Effector memory CD8-positive, alpha-beta T cell (primary cell): ENCODE data around the gene SND1.

Experiments
- ATAC-seq: fragments of 150-1000 bp; cut with Tn5 transposase; replicated peaks from 2 replicates; pipeline ENCODE4 v1.10.0; 2021; ENCODE audit warnings: mild to moderate bottlenecking, moderate library complexity
- DNase-seq, 3 experiments: peaks; one replicate each; pipeline ENCODE4 v3.0.0; 2021
- H3K27ac Mint-ChIP-seq, 2 donors: one replicate each; pipeline ENCODE4 v1.8.0; 2022; ENCODE audit warnings: mild to moderate bottlenecking in 2 of 2, mixed read lengths in 2 of 2, moderate library complexity in 2 of 2
- H3K27me3 Mint-ChIP-seq, 2 donors: one replicate each; pipeline ENCODE4 v1.8.0; 2022; ENCODE audit warnings: mixed read lengths in 2 of 2
- H3K36me3 Mint-ChIP-seq: one replicate; pipeline ENCODE4 v1.8.0; 2022; ENCODE audit warnings: mild to moderate bottlenecking, moderate library complexity, mixed read lengths; ENCODE audit not compliant: insufficient read depth
- H3K4me1 Mint-ChIP-seq, 2 donors: one replicate each; pipeline ENCODE4 v1.8.0; 2022; ENCODE audit warnings: low read depth in 2 of 2, mixed read lengths in 2 of 2
- H3K4me3 Mint-ChIP-seq, 2 donors: one replicate each; pipeline ENCODE4 v1.8.0; 2022; ENCODE audit warnings: mild to moderate bottlenecking in 2 of 2, mixed read lengths in 2 of 2, moderate library complexity in 2 of 2
- H3K9me3 Mint-ChIP-seq, 2 donors: one replicate each; pipeline ENCODE4 v1.8.0; 2022; ENCODE audit warnings: mixed read lengths in 2 of 2

SND1 gene

GRCh38 chr7:127862525-127862924, 210.5 kb downstream of the SND1 start:
- H3K27ac Mint-ChIP-seq: no peak overlapping the region
- peaks cover 44 to 52% of the 10 kb centered on the region in 2 donors for H3K4me1 Mint-ChIP-seq
- DNase-seq (no peak), ATAC-seq (no peak)
- no peak overlapping the region for H3K4me3 Mint-ChIP-seq
- H3K9me3 Mint-ChIP-seq: no peaks in the 10 kb centered on the region
- H3K27me3 Mint-ChIP-seq: peaks cover 0 to 5% of the 10 kb centered on the region in 2 donors
- peaks cover 3% of the 10 kb centered on the region for H3K36me3 Mint-ChIP-seq

- peaks cover 42 to 53% of the 10 kb centered on the region in 2 donors for H3K4me1 Mint-ChIP-seq
- no peak for ATAC-seq
- H3K4me3 Mint-ChIP-seq: no peak overlapping the region
- H3K36me3 Mint-ChIP-seq: peaks cover 3% of the 10 kb centered on the region
- no peak overlapping the region for H3K27ac Mint-ChIP-seq
- peaks cover 0 to 5% of the 10 kb centered on the region in 2 donors for H3K27me3 Mint-ChIP-seq
- no peaks in the 10 kb centered on the region for H3K9me3 Mint-ChIP-seq
- no peak for DNase-seq
Measured at GRCh38 chr7:127863082-127863481, 211.1 kb downstream of the SND1 start.

- Mint-ChIP-seq H3K27me3 (no peaks in the 10 kb centered on the region), H3K4me3 (peak overlapping the region in 1 of 2 donors; percentile 18), H3K4me1 (peaks cover 26 to 38% of the 10 kb centered on the region in 2 donors), H3K9me3 (no peaks in the 10 kb centered on the region), H3K27ac (no peak overlapping the region), H3K36me3 (no peaks in the 10 kb centered on the region)
- no peak for DNase-seq
- peak; percentile 40 for ATAC-seq
Measured at GRCh38 chr7:127865466-127865865, 213.5 kb downstream of the SND1 start.

GRCh38 chr7:127870231-127870907, 218.4 kb downstream of the SND1 start:
- peaks cover 28 to 39% of the 10 kb centered on the region in 2 donors for H3K4me1 Mint-ChIP-seq

GRCh38 chr7:127871226-127871625, 219.2 kb downstream of the SND1 start:
- DNase-seq: no peak
- Mint-ChIP-seq H3K4me1 (peaks cover 25 to 37% of the 10 kb centered on the region in 2 donors), H3K27me3 (no peaks in the 10 kb centered on the region), H3K9me3 (no peaks in the 10 kb centered on the region), H3K27ac (no peak overlapping the region), H3K4me3 (no peak overlapping the region), H3K36me3 (peaks cover 3% of the 10 kb centered on the region)
- ATAC-seq: no peak

More at GRCh38 chr7:127870231-127870907, 218.4 kb downstream of the SND1 start:
- H3K36me3 Mint-ChIP-seq: peaks cover 3% of the 10 kb centered on the region
- H3K27me3 Mint-ChIP-seq: no peaks in the 10 kb centered on the region
- H3K9me3 Mint-ChIP-seq: no peaks in the 10 kb centered on the region
- no peak overlapping the region for H3K27ac Mint-ChIP-seq
- H3K4me3 Mint-ChIP-seq: no peak overlapping the region
- DNase-seq: no peak
- ATAC-seq: no peak

GRCh38 chr7:127872122-127872521, 220.1 kb downstream of the SND1 start:
- ATAC-seq: no peak
- Mint-ChIP-seq H3K36me3 (peaks cover 3% of the 10 kb centered on the region), H3K27ac (peak overlapping the region in 1 of 2 donors; percentile 14)

GRCh38 chr7:127873151-127873550, 221.2 kb downstream of the SND1 start:
- H3K36me3 Mint-ChIP-seq: peaks cover 3% of the 10 kb centered on the region
- no peaks in the 10 kb centered on the region for H3K27me3 Mint-ChIP-seq
- peak overlapping the region in 1 of 2 donors; percentile 11 for H3K27ac Mint-ChIP-seq
- H3K9me3 Mint-ChIP-seq: no peaks in the 10 kb centered on the region
- DNase-seq (no peak), ATAC-seq (no peak)
- peaks cover 23 to 26% of the 10 kb centered on the region in 2 donors for H3K4me1 Mint-ChIP-seq
- no peak overlapping the region for H3K4me3 Mint-ChIP-seq

More at GRCh38 chr7:127872122-127872521, 220.1 kb downstream of the SND1 start:
- Mint-ChIP-seq H3K4me3 (no peak overlapping the region), H3K4me1 (peaks cover 23 to 30% of the 10 kb centered on the region in 2 donors), H3K27me3 (no peaks in the 10 kb centered on the region), H3K9me3 (no peaks in the 10 kb centered on the region)
- no peak for DNase-seq

GRCh38 chr7:127873715-127874636, 222.0 kb downstream of the SND1 start:
- Mint-ChIP-seq H3K9me3 (no peaks in the 10 kb centered on the region), H3K4me3 (no peak overlapping the region), H3K27me3 (no peaks in the 10 kb centered on the region), H3K27ac (no peak overlapping the region), H3K4me1 (peaks cover 19 to 25% of the 10 kb centered on the region in 2 donors), H3K36me3 (peaks cover 3% of the 10 kb centered on the region)
- DNase-seq (no peak), ATAC-seq (no peak)

GRCh38 chr7:127874951-127875608, 223.1 kb downstream of the SND1 start:
- H3K9me3 Mint-ChIP-seq: no peaks in the 10 kb centered on the region
- no peak overlapping the region for H3K27ac Mint-ChIP-seq
- peaks cover 3% of the 10 kb centered on the region for H3K36me3 Mint-ChIP-seq
- ATAC-seq (no peak), DNase-seq (no peak)
- no peak overlapping the region for H3K4me3 Mint-ChIP-seq
- no peaks in the 10 kb centered on the region for H3K27me3 Mint-ChIP-seq
- peaks cover 17 to 19% of the 10 kb centered on the region in 2 donors for H3K4me1 Mint-ChIP-seq

- Mint-ChIP-seq H3K4me3 (no peak overlapping the region), H3K27me3 (no peaks in the 10 kb centered on the region), H3K4me1 (peaks cover 17 to 30% of the 10 kb centered on the region in 2 donors), H3K36me3 (peaks cover 3% of the 10 kb centered on the region), H3K9me3 (no peaks in the 10 kb centered on the region), H3K27ac (no peak overlapping the region)
- DNase-seq (no peak), ATAC-seq (no peak)
Measured at GRCh38 chr7:127876393-127876792, 224.4 kb downstream of the SND1 start.

- Mint-ChIP-seq H3K9me3 (no peaks in the 10 kb centered on the region), H3K36me3 (no peaks in the 10 kb centered on the region), H3K4me1 (peaks cover 13 to 33% of the 10 kb centered on the region in 2 donors), H3K27me3 (no peaks in the 10 kb centered on the region), H3K4me3 (no peak overlapping the region), H3K27ac (no peak overlapping the region)
- no peak for ATAC-seq
- no peak for DNase-seq
Measured at GRCh38 chr7:127877951-127878350, 226.0 kb downstream of the SND1 start.

- Mint-ChIP-seq H3K4me1 (peaks cover 10 to 31% of the 10 kb centered on the region in 2 donors), H3K27me3 (no peaks in the 10 kb centered on the region), H3K36me3 (no peaks in the 10 kb centered on the region), H3K27ac (no peak overlapping the region), H3K4me3 (no peak overlapping the region), H3K9me3 (no peaks in the 10 kb centered on the region)
- DNase-seq: no peak
- no peak for ATAC-seq
Measured at GRCh38 chr7:127878791-127879190, 226.8 kb downstream of the SND1 start.

GRCh38 chr7:127879436-127879835, 227.4 kb downstream of the SND1 start:
- H3K27me3 Mint-ChIP-seq: no peaks in the 10 kb centered on the region
- H3K9me3 Mint-ChIP-seq: no peaks in the 10 kb centered on the region
- H3K4me3 Mint-ChIP-seq: no peak overlapping the region
- no peak overlapping the region for H3K27ac Mint-ChIP-seq
- no peaks in the 10 kb centered on the region for H3K36me3 Mint-ChIP-seq
- ATAC-seq (no peak), DNase-seq (no peak)
- peaks cover 7 to 25% of the 10 kb centered on the region in 2 donors for H3K4me1 Mint-ChIP-seq
